Lung (tissue), 12 donors: ENCODE measurements around the gene GPR146. TPM values are rescaled to one million over a fixed set of nuclear protein-coding genes. Genes with fewer than 3 reads are reported as not detected.
A peak's percentile ranks its signal among the peaks of the same experiment; 100 is the strongest.

Experiments used
- ATAC-seq: fragments of 200-7000 bp; cut with Tn5 transposase; one replicate; pipeline ENCODE4 v1.9.1; 2020; ENCODE audit warnings: moderate number of reproducible peaks; ENCODE audit not compliant: insufficient read depth, low FRiP score
- DNase-seq, 3 donors: peaks; one replicate each; pipeline ENCODE4 v3.0.0-alpha.2; 2013 to 2017
- H3K27ac ChIP-seq, 2 donors: one replicate each; pipeline ENCODE4 v1.5.1; 2013; ENCODE audit warnings: mild to moderate bottlenecking in 2 of 2, moderate library complexity in 2 of 2, control low read depth in 1 of 2, inconsistent platforms in 1 of 2, low read depth in 1 of 2, low read length in 1 of 2
- H3K27me3 ChIP-seq, 3 donors: one replicate each; pipeline ENCODE4 v1.5.1; 2013; ENCODE audit warnings: low read length in 2 of 3; ENCODE audit not compliant: control insufficient read depth in 3 of 3, insufficient read depth in 3 of 3
- H3K36me3 ChIP-seq, 4 donors: one replicate each; pipeline ENCODE4 v1.5.1; 2013; ENCODE audit warnings: low read length in 4 of 4, mild to moderate bottlenecking in 1 of 4, moderate library complexity in 1 of 4; ENCODE audit not compliant: control insufficient read depth in 4 of 4, insufficient read depth in 4 of 4
- H3K4me1 ChIP-seq, 5 donors: one replicate each; pipeline ENCODE4 v1.5.1; 2013; ENCODE audit warnings: low read length in 5 of 5, mild to moderate bottlenecking in 2 of 5, moderate library complexity in 1 of 5; ENCODE audit not compliant: control insufficient read depth in 5 of 5, insufficient read depth in 5 of 5
- H3K4me3 ChIP-seq: one replicate; pipeline ENCODE4 v1.5.1; 2013; ENCODE audit warnings: mild to moderate bottlenecking, control low read depth, moderate library complexity
- H3K9ac ChIP-seq, 2 donors: one replicate each; pipeline ENCODE4 v1.5.1; 2013; ENCODE audit warnings: low read length in 2 of 2, control low read depth in 1 of 2; ENCODE audit not compliant: insufficient read depth in 1 of 2
- H3K9me3 ChIP-seq, 4 donors: one replicate each; pipeline ENCODE4 v1.5.1; 2013; ENCODE audit warnings: low read length in 3 of 4, mild to moderate bottlenecking in 1 of 4, moderate library complexity in 1 of 4; ENCODE audit not compliant: control insufficient read depth in 4 of 4, insufficient read depth in 3 of 4
- CTCF ChIP-seq: IDR thresholded peaks from 2 replicates; pipeline ENCODE4 v1.5.1; 2012; ENCODE audit warnings: mild to moderate bottlenecking; ENCODE audit errors: control extremely low read depth, extremely low read depth
- WGBS, 2 donors: extraction: QIAGEN DNeasy Blood & Tissue Kit; methylation state at CpG; one replicate each; pipeline ENCODE4 v1.1.7; 2013; 5-methylcytosine and 5-hydroxymethylcytosine counted together
- polyA plus RNA-seq, 2 donors: library from polyadenylated mRNA; stranded (reverse); fragments of 200-250 nt; gene quantifications; one replicate each; pipeline ENCODE4 v1.2.1, GENCODE V29; 2013
- total RNA-seq, 2 donors: library from RNA; depleted of rRNA in 1 of 2; stranded (reverse); fragments of >200 nt in 1 of 2; gene quantifications; one replicate each; pipeline ENCODE4 v1.2.1, GENCODE V29; 2014 to 2021
- donor health status: control.
- donor health status: control.
- donor health status: Bipolar disorder and iron deficiency.
- donor health status: healthy.
- donor health status: DM: yes; HTN: yes; CAD: no.

GPR146 gene
- total and polyA plus RNA-seq, 4 donors, result 13.7 to 27.1 (median 14.0) TPM

- 28 to 53% methylated on average over 6 of the region's 6 CpGs for WGBS, 2 donors
- DNase-seq, result no peak
- H3K9ac ChIP-seq, result no peak overlapping the region
- no peaks in the 10 kb centered on the region for H3K27me3 ChIP-seq
- H3K27ac ChIP-seq, result no peak overlapping the region
- H3K36me3 ChIP-seq, result peaks cover 0 to 8% (median 0%) of the 10 kb centered on the region in 4 donors
- peaks cover 0 to 1% (median 0%) of the 10 kb centered on the region in 4 donors for H3K9me3 ChIP-seq
- peaks cover 3 to 30% (median 11%) of the 10 kb centered on the region in 5 donors for H3K4me1 ChIP-seq
- TF ChIP-seq CTCF, result no peak
- ATAC-seq, result no peak
- no peak overlapping the region for H3K4me3 ChIP-seq
These were observed 43.1 kb downstream of the GPR146 start for GRCh38 chr7:1087465-1087814.

DNA sequence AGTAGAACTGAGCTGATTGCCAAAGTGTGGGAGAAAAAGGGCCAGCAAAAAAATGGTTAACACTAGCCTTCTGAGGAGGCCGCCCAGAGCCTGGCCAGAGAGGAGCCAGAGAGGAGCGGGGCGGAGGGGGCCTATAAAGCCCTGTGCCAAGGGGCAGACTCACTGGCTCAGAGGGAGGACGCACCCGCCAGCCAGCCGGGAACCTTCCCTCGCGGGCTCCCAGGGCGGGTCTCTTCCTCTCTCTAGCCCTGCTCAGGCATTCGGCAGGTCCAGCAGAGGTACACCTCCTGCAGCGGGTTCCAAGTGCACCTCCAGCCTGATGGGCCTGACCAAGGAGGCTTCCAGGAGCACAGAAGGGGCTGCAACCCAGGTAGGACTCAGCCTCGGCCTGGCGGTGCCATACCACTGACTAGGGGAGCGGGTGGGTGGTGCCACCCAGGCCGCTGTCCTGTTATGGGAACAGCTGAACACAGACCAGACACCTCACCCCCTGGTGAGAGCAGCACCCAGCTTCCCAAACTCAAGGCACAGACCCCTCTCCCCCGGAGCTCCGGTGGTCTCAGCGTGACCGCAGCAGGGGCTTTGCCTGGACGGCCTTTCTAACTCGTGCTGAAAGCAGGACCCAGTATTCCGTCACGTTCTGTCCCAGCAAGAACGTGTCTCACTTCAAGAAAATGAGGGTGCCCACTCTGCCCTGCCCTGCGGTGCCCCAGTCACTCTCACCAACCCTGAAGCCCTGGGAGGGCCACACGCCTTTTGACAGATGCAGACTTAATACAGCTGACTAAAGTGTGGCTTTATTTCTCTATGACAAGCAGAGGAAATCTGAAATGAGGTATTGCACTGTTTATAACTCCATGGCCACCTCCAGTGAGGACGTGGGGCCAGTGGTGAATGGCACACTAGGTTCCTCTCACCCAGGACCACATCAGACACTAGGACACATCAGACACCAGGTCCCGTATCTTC, 43.9 kb downstream of the GPR146 start, which contains the start of gene GPER1:
Gene GPER1 (plus strand): TSS at position 162 of the 969 bp plus-strand sequence. CDS start 3,616 bp downstream, outside the sequence.
- Histone ChIP-seq H3K27ac (peak within 1 kb of the TSS in 1 of 2 donors; percentile 32), H3K36me3 (peaks cover 0 to 13% (median 0%) of the 10 kb centered on the region in 4 donors), H3K4me1 (peaks cover 3 to 30% (median 11%) of the 10 kb centered on the region in 5 donors), H3K27me3 (no peaks in the 10 kb centered on the region), H3K4me3 (peak within 1 kb of the TSS; percentile 12), H3K9ac (no peak within 1 kb of the TSS), H3K9me3 (peaks cover 0 to 1% (median 0%) of the 10 kb centered on the region in 4 donors)
- DNase-seq (peak; percentile 85 to 88 (median 87)), ATAC-seq (no peak)
- WGBS, 2 donors, result 44 to 67% methylated on average over 27 to 28 of the region's 28 CpGs
- no peak for TF ChIP-seq CTCF

GRCh38 chr7:1090236-1090635, 45.9 kb downstream of the GPR146 start:
- Histone ChIP-seq H3K27me3 (no peaks in the 10 kb centered on the region), H3K4me1 (peaks cover 3 to 31% (median 7%) of the 10 kb centered on the region in 5 donors), H3K4me3 (no peak overlapping the region), H3K27ac (no peak overlapping the region), H3K36me3 (peaks cover 0 to 16% (median 0%) of the 10 kb centered on the region in 4 donors), H3K9me3 (peaks cover 0 to 1% (median 0%) of the 10 kb centered on the region in 4 donors), H3K9ac (no peak overlapping the region)
- WGBS, 2 donors, result 92 to 93% methylated on average over 21 of the region's 21 CpGs
- no peak for ATAC-seq
- DNase-seq, result no peak
- TF ChIP-seq CTCF, result no peak
